ENCODE measurements around the gene SPHKAP. TPM values are rescaled to one million over a fixed set of nuclear protein-coding genes. Genes with fewer than 3 reads are reported as not detected.

SPHKAP gene
- total RNA-seq, 4 donors from 2014 or later = 0.08 to 0.48 TPM; not detected in 2

- H3K27ac ChIP-seq = no peak overlapping the region
- no peaks in the 10 kb centered on the region for H3K4me1 ChIP-seq
- DNase-seq (ENCODE audit: low spot score in 2 of 2) = no peak
- no peak overlapping the region for H3K4me3 ChIP-seq
- H3K36me3 ChIP-seq = no peaks in the 10 kb centered on the region
- 91% methylated on average over 4 of the region's 4 CpGs for WGBS
- no peak for TF ChIP-seq POLR2A (IDR thresholded peaks at IDR 0.05)
- TF ChIP-seq EP300 (IDR thresholded peaks at IDR 0.05) = no peak
- TF ChIP-seq POLR2AphosphoS5 (IDR thresholded peaks at IDR 0.05) = no peak
- peaks cover 8% of the 10 kb centered on the region for H3K9me3 ChIP-seq
- no peaks in the 10 kb centered on the region for H3K27me3 ChIP-seq
These were observed 78.5 kb downstream of the SPHKAP start for GRCh38 chr2:228102949-228103348.

- no peak for TF ChIP-seq POLR2AphosphoS5 (IDR thresholded peaks at IDR 0.05)
- TF ChIP-seq POLR2A (IDR thresholded peaks at IDR 0.05) = no peak
- no peak for TF ChIP-seq CTCF (IDR thresholded peaks at IDR 0.05)
- TF ChIP-seq EP300 (IDR thresholded peaks at IDR 0.05) = no peak
- Histone ChIP-seq H3K36me3 (no peaks in the 10 kb centered on the region), H3K9me3 (peaks cover 15% of the 10 kb centered on the region), H3K4me1 (no peaks in the 10 kb centered on the region), H3K27ac (no peak overlapping the region), H3K27me3 (no peaks in the 10 kb centered on the region), H3K4me3 (no peak overlapping the region)
- 90% methylated on average over 6 of the region's 6 CpGs for WGBS
- no peak for DNase-seq (ENCODE audit: low spot score in 2 of 2)
These were observed 87.0 kb downstream of the SPHKAP start for GRCh38 chr2:228094377-228094921.

DNA sequence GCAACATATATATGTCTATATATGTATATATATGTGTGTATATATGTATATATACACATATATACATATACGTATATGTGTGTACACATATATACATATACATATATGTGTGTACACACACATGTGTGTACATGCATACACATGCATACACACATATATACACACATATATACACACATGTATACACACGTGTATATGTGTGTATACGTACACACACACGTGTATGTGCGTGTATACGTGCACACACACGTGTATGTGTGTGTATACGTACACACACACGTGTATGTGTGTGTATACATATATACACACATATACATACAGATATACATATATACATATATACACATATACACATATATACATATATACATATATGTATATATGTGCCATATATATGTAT is 89.4 kb downstream of the SPHKAP start:
- Histone ChIP-seq H3K36me3 (no peaks in the 10 kb centered on the region), H3K27ac (no peak overlapping the region), H3K4me3 (no peak overlapping the region), H3K9me3 (peaks cover 8% of the 10 kb centered on the region), H3K4me1 (no peaks in the 10 kb centered on the region), H3K27me3 (no peaks in the 10 kb centered on the region)
- DNase-seq (ENCODE audit: low spot score in 2 of 2) = no peak
- WGBS = 71% methylated on average over 9 of the region's 9 CpGs
- TF ChIP-seq CTCF (IDR thresholded peaks at IDR 0.05) = no peak
- TF ChIP-seq EP300 (IDR thresholded peaks at IDR 0.05) = no peak
- TF ChIP-seq POLR2A (IDR thresholded peaks at IDR 0.05) = no peak

DNA sequence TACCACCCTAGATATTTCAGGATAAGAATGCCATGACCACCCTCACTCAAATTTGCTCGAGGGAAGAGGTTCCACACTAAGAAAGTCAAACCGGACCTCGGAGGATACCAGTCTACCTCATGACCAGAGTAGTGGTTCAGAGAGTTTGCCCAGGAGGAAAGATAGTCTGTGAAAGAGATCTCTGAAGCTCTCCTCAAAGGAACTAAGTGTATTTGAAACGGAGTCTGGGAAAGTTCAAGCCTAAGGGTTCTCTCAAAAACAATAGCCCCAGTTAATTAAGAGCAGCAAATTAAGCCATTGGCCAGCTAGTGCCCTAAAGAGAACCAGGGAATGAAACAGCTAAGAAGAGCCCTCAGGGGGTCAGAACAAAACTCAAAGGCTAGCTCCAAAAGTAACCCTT is 94.9 kb downstream of the SPHKAP start:
- no peak overlapping the region for H3K27ac ChIP-seq
- no peak for DNase-seq (ENCODE audit: low spot score in 2 of 2)
- H3K9me3 ChIP-seq = peaks cover 8% of the 10 kb centered on the region
- H3K4me1 ChIP-seq = no peaks in the 10 kb centered on the region
- no peak overlapping the region for H3K4me3 ChIP-seq
- 80% methylated on average over 4 of the region's 4 CpGs for WGBS
- H3K27me3 ChIP-seq = no peaks in the 10 kb centered on the region
- TF ChIP-seq POLR2AphosphoS5 (IDR thresholded peaks at IDR 0.05) (no peak), CTCF (IDR thresholded peaks at IDR 0.05) (no peak)
- H3K36me3 ChIP-seq = no peaks in the 10 kb centered on the region

GRCh38 chr2:228084717-228085116 is 96.8 kb downstream of the SPHKAP start:
- Histone ChIP-seq H3K9me3 (no peaks in the 10 kb centered on the region), H3K27me3 (no peaks in the 10 kb centered on the region), H3K4me3 (no peak overlapping the region), H3K4me1 (no peaks in the 10 kb centered on the region), H3K27ac (no peak overlapping the region), H3K36me3 (no peaks in the 10 kb centered on the region)
- 34% methylated on average over 2 of the region's 2 CpGs for WGBS
- no peak for DNase-seq (ENCODE audit: low spot score in 2 of 2)
- no peak for TF ChIP-seq POLR2AphosphoS5 (IDR thresholded peaks at IDR 0.05)
- no peak for TF ChIP-seq EP300 (IDR thresholded peaks at IDR 0.05)
- TF ChIP-seq CTCF (IDR thresholded peaks at IDR 0.05) = no peak
- no peak for TF ChIP-seq POLR2A (IDR thresholded peaks at IDR 0.05)

DNA sequence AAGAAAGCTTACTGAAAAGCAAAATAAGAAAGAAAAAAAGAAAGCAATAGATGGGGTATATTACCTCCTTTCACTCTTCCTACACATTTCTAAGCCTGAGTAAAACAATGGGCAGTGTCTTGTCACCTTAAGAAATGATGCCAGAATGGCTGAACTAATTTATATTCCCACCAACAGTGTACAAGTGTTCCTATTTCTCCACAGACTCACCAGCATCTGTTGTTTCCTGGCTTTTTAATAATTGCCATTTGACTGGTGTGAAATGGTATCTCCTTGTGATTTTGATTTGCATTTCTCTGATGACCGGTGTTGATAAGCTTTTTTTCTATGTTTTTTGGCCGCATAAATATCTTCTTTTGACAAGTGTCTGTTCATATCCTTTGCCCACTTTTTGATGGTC is 98.4 kb downstream of the SPHKAP start:
- no peak overlapping the region for H3K27ac ChIP-seq
- DNase-seq (ENCODE audit: low spot score in 2 of 2) = no peak
- no peak overlapping the region for H3K4me3 ChIP-seq
- no peaks in the 10 kb centered on the region for H3K27me3 ChIP-seq
- H3K36me3 ChIP-seq = no peaks in the 10 kb centered on the region
- H3K4me1 ChIP-seq = no peaks in the 10 kb centered on the region
- 93% methylated on average over 2 of the region's 2 CpGs for WGBS
- TF ChIP-seq POLR2A (IDR thresholded peaks at IDR 0.05) = no peak
- TF ChIP-seq EP300 (IDR thresholded peaks at IDR 0.05) = no peak
- no peak for TF ChIP-seq POLR2AphosphoS5 (IDR thresholded peaks at IDR 0.05)
- no peak for TF ChIP-seq CTCF (IDR thresholded peaks at IDR 0.05)
- no peaks in the 10 kb centered on the region for H3K9me3 ChIP-seq

All from suprapubic skin (tissue), 4 donors.